GM19455 (cell line): ENCODE data around the gene VCAN.

Source experiments
- ATAC-seq: cut with Tn5 transposase; IDR thresholded peaks from one replicate; pipeline ENCODE4 v1.9.1; 2021; ENCODE audit not compliant: unreplicated experiment

The VCAN gene

GRCh38 chr5:83559118-83559785 is 87.7 kb downstream of the VCAN start:
- no peak for ATAC-seq

GRCh38 chr5:83562071-83562606 is 90.6 kb downstream of the VCAN start:
- ATAC-seq = no peak

GRCh38 chr5:83562791-83563557 is 91.4 kb downstream of the VCAN start:
- no peak for ATAC-seq

DNA sequence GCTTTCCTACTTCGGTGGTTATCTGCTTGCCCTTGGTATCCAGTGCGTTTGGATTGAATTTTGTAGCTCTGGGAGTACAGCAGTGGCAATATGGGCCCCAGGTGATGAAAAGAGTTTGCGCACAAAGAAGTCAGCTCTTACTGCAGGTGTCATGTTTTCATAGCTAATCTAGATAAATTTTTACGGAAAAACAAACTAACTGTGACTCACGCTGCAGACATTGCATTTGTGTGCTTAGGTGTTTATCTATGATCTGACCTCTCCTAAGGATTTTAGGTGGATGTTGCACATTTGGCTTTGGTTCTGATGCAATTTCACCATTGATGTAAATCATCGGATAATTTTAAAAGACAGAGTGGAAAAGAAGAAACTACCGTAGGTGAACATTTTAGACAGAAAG is 92.1 kb downstream of the VCAN start:
- no peak for ATAC-seq

- peak; percentile 75 for ATAC-seq
Measured at GRCh38 chr5:83564069-83564749, 92.7 kb downstream of the VCAN start.

DNA sequence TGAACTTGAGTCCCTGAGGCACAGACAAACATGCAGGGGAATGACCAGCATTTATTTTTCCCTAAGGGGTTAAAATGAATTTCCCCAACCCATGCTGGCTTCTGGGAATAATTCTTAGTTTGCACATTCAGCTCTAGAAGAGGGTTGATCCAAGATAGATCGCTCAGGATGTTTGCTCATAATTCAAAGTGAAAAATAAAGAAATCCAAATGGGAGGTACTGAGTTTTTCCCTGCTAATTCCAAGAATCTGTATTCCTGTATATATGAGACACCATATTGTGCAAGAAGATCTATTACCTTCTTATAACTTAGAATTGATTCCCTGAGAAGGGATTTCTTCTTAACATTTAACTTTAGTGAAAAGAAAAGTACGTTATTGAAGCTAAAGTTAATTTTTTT is 96.2 kb downstream of the VCAN start:
- ATAC-seq = no peak

- ATAC-seq = no peak
Measured at GRCh38 chr5:83568186-83568585, 96.6 kb downstream of the VCAN start.

DNA sequence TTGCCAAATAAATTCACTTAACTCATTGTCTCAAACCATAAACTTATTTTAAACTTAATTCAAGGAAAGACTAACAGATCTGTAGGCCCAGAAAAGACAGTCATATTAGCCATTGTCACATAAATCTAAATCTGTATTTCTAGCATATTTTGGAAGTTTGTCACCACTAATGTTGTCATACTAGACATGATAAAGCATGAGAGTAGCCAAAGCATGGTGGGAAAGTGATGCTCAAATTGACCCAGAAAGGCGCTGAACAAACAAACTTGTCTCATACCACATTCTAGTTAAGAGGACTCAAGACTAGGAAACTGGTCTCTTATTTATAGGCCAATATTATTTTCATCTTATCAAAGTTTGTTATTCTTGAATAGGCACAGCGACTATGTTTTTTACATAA is 99.4 kb downstream of the VCAN start:
- no peak for ATAC-seq

DNA sequence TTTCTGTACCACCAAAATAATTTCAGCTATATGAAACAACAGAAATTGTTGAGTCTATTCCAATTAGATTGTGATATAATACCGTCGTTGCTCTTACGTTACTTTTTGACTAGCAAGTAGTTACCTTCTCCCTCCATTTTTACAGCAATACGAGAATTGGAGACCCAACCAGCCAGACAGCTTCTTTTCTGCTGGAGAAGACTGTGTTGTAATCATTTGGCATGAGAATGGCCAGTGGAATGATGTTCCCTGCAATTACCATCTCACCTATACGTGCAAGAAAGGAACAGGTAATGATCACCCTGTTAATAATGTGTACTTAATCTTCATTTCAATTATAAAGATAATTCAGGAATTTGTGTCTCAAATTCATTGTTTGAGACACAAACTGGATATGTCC is 100.7 kb downstream of the VCAN start:
- ATAC-seq = no peak

DNA sequence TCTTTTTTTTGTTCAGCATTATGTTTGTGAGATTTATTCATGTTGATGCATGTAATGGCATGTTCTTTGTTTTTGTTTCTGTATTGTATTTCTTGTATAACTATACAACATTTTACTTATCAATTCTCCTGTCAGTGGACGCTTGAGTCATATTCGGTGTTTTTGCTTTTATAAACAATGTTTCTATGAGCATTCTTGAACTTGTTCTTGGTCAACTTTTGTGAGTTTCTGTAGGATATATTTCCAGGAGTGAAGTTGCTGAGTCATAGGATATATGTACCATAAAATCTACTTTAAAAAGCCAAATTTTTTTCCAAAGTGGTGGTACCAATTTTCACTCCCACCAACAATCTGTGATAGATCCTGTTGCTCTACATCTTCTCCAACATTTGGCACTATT is 104.8 kb downstream of the VCAN start:
- no peak for ATAC-seq

DNA sequence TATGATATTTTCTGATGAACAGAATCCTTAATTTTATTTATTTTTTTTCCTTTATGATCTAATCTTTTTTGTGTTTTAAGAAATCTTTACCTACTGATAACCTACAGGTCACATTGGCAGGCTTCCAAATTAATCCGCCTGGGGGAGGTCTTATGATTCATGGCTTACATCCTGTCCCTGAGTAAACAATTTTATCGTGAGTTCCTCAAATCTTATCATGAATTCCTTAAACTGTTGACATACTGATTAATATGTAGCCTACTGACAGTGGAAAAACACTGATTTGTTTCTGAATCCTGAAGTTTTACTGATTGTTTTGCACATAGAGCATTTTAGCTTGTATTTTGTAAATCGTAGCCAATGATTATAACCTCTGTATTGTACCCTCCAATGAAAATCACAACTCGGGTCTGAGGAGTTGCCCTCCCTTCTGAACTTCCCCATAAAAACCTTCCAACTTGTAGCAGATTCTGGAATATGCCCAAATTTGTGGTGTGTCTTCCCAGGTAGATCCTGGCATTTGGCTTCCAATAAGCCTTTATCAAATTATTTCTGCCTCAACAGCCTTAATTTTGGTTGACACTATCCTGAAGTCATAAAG is 105.6 kb downstream of the VCAN start:
- no peak for ATAC-seq

GRCh38 chr5:83583859-83584258 is 112.3 kb downstream of the VCAN start:
- no peak for ATAC-seq

DNA sequence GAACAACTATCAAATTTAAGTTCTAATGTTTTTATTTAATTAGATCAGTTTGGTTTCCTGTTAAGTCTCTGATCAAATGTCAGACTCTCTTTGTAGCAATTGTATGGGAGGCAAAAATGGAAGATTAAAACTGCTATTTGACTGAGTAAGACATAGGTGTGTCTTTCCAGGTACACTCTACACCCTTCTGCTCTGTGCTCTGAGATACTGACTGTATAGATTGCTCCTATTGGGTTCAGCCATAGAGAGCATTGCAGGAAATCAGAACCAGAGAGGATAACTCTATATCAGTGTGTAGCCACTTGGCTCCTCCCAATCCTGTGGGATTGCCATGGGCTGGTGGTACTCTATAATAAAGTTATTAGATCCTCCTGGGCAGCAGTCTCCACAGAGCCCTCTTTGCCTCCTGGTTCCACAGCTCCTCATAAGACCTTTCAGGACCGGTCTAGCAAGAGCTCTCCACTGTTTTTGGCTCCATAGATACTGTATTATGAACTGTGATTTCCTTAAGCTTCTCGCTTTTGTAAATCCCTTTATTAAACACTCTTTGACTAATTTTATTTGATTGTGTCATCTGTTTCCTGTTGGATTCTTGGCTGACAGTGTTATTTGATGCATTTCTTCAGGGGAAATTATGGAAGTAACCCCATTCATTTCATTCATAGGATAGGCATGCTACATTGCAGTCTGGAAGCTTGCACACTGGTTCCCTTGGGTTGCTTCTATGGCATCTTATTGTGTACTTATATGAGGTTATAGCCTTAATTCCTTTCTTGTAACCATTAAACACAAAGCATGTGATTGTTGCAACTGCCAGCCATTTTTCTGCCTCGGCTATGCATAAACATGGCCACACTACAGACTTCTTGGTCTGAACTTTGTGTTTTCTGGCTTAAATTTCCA is 115.6 kb downstream of the VCAN start:
- no peak for ATAC-seq

- ATAC-seq = no peak
Measured at GRCh38 chr5:83589786-83590185, 118.2 kb downstream of the VCAN start.

DNA sequence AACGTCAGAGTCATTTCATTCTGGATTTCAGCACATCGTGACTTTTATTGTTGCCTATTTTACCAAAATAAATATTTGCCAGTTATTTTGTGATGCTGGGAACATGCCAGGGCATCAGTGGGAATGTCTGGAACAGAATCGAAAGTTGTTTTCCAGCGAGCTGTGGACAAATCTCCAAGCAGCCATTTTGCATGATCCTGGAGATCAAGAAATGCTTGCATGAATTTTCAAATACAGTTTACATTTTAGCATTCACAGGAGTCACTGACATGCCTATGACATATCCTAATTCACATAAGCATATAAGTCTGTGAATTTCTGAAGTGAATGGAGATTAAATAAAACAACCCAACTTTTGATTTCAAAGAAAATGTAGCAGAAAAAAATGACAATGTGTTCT is 119.4 kb downstream of the VCAN start:
- no peak for ATAC-seq

DNA sequence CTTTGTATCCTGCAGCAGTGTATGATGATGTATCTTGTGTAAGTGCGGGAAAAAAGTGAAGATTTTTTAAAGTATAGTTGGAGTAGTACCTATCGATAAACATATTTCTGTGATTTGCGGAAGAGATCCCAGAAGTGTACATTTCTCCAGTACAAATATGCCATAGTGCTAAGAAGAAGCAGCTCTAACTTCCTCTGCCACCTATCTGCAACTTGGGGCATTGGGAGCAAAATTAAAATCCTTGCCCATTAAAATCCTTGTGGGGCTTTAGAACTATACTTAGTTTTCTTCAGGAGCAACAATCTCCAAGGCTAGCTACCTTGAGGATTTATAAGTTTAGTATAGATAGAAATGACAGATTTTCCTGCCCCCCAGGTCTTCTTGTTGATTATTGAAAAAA is 123.7 kb downstream of the VCAN start:
- ATAC-seq = no peak

DNA sequence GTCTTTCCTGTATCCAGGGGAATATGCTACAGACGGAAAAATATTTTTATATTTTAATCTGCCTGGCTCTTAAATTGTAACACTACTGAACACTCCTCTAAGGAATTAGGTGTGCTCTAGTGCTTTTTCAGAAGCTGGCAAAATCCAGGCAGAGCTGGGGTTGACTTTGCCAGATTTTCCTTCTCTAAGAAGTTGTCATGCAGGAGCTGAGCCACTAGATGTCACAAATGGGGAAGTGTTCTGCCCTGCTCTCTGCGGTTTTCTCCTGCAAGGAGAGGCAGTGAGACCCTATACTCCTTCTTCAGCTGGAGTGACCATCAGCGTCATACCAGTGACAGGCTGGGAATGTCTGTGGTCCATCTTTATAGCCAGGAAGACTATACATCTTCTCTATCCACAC is 136.6 kb downstream of the VCAN start:
- no peak for ATAC-seq

DNA sequence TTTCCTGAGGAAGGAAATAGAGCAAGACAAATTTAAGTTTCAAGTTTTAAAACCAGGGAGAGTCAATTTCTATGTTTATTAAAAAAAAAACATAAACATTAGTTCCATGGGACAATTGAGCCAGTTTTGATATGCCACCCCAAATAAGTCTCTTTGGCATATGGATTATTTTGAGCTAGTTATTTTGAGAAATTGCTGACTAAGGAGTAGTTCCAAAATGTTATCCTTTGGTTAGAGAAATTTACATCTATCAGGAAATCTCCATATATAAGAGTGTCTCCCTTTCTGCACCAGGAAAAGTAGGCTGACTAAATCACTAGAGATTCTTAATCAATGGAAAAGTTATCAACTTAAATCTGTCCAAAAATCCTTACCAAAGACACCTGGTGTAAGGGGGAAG is 143.3 kb downstream of the VCAN start:
- ATAC-seq = no peak

DNA sequence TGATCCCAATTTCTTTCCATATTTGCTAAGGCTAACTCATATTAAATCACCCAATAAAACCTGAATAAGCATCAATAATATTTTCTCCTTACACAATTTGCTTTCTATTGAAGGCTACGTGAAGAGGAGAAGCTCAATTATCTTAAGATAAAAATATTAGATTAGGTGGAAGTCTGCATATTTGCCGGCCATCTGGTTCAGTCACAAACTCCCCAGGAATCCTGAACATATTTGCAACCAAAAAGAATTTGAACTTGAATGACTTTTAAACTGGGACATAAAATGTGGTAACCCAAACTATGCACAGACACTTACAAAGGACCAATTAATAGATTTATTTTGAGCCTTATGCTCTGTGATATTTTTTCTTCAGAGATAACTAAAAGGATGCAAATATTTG is 156.8 kb downstream of the VCAN start:
- no peak for ATAC-seq
